CD14-positive monocyte (primary cell): Measurements from ENCODE around the gene ZNF146. TPM values are rescaled to one million over a fixed set of nuclear protein-coding genes. Genes with fewer than 3 reads are reported as not detected.

Source experiments
- DNase-seq, 3 donors: peaks; one replicate each; pipeline ENCODE4 v3.0.0-alpha.2; 2011 to 2022
- H2AFZ ChIP-seq: 2 replicates; pipeline ENCODE4 v1.6.0; 2012; ENCODE audit warnings: mild to moderate bottlenecking, low read depth, low read length, inconsistent platforms; ENCODE audit not compliant: insufficient read depth, poor library complexity, severe bottlenecking
- H3K27ac ChIP-seq, 2 donors: 1 replicate in 1 of 2; 2 replicates in 1 of 2; pipeline ENCODE4 v1.5.1; 2012 to 2013; ENCODE audit warnings: low read length in 2 of 2, control low read depth in 1 of 2, inconsistent platforms in 1 of 2, low read depth in 1 of 2, mild to moderate bottlenecking in 1 of 2
- H3K27me3 ChIP-seq, 2 donors: one replicate each; pipeline versions ENCODE4 v1.6.0 to v1.6.1; 2011 to 2013; ENCODE audit warnings: low read length in 2 of 2; ENCODE audit not compliant: control insufficient read depth in 2 of 2, insufficient read depth in 2 of 2
- H3K36me3 ChIP-seq, 2 donors: replicated peaks in 1 of 2; 1 replicate in 1 of 2; 2 replicates in 1 of 2; pipeline versions ENCODE4 v1.5.1 to v1.6.1; 2012 to 2013; ENCODE audit warnings: low read length in 2 of 2, control low read depth in 1 of 2, inconsistent platforms in 1 of 2, mild to moderate bottlenecking in 1 of 2; ENCODE audit not compliant: insufficient read depth in 2 of 2, control insufficient read depth in 1 of 2
- H3K4me1 ChIP-seq, 2 donors: 1 replicate in 1 of 2; 2 replicates in 1 of 2; pipeline versions ENCODE4 v1.5.1 to v1.6.1; 2012 to 2013; ENCODE audit warnings: low read length in 2 of 2, control low read depth in 1 of 2, inconsistent platforms in 1 of 2, mild to moderate bottlenecking in 1 of 2, moderate library complexity in 1 of 2; ENCODE audit not compliant: insufficient read depth in 2 of 2, control insufficient read depth in 1 of 2
- H3K4me2 ChIP-seq: replicated peaks from 2 replicates; pipeline ENCODE3; 2012; ENCODE audit warnings: low read length, moderate library complexity, mild to moderate bottlenecking; ENCODE audit not compliant: poor library complexity, severe bottlenecking; ENCODE audit errors: extremely low read depth
- H3K4me3 ChIP-seq, 3 experiments: fragments of 200-600 bp in 1 of 3; sonication (generic) in 1 of 3; replicated peaks in 1 of 3; 1 replicate in 2 of 3; 2 replicates in 1 of 3; pipeline ENCODE4 v1.5.1; 2011 to 2013; ENCODE audit warnings: low read length in 3 of 3, mild to moderate bottlenecking in 3 of 3, control low read depth in 2 of 3, low read depth in 2 of 3, inconsistent platforms in 1 of 3, moderate library complexity in 1 of 3
- H3K79me2 ChIP-seq: 2 replicates; pipeline ENCODE4 v1.6.0; 2012; ENCODE audit warnings: mild to moderate bottlenecking, control low read depth, inconsistent platforms, low read length, moderate library complexity; ENCODE audit not compliant: insufficient read depth
- H3K9ac ChIP-seq: 2 replicates; pipeline ENCODE4 v1.6.0; 2017; ENCODE audit warnings: low read length, mild to moderate bottlenecking; ENCODE audit not compliant: insufficient read depth, poor library complexity, severe bottlenecking
- H3K9me3 ChIP-seq, 2 donors: replicated peaks in 1 of 2; 1 replicate in 1 of 2; 2 replicates in 1 of 2; pipeline versions ENCODE4 v1.5.1 to v1.6.1; 2012 to 2013; ENCODE audit warnings: low read length in 2 of 2, control low read depth in 1 of 2; ENCODE audit not compliant: control insufficient read depth in 1 of 2, insufficient read depth in 1 of 2
- H4K20me1 ChIP-seq: 2 replicates; pipeline ENCODE4 v1.6.0; 2012; ENCODE audit warnings: mild to moderate bottlenecking, low read length, control low read depth, moderate library complexity; ENCODE audit not compliant: insufficient read depth
- H3K27ac Mint-ChIP-seq, 7 donors: one replicate each; pipeline ENCODE4 v1.8.0; 2020; ENCODE audit warnings: mild to moderate bottlenecking in 7 of 7, mixed read lengths in 7 of 7, moderate library complexity in 6 of 7, inconsistent platforms in 2 of 7
- H3K27me3 Mint-ChIP-seq, 3 donors: one replicate each; pipeline ENCODE4 v1.8.0; 2021 to 2022; ENCODE audit warnings: low read depth in 3 of 3, mild to moderate bottlenecking in 3 of 3, mixed read lengths in 3 of 3, moderate library complexity in 3 of 3, inconsistent platforms in 1 of 3
- H3K36me3 Mint-ChIP-seq, 2 donors: one replicate each; pipeline ENCODE4 v1.8.0; 2020; ENCODE audit warnings: mixed read lengths in 2 of 2, inconsistent platforms in 1 of 2, mild to moderate bottlenecking in 1 of 2
- H3K4me1 Mint-ChIP-seq: one replicate; pipeline ENCODE4 v1.8.0; 2020; ENCODE audit warnings: mild to moderate bottlenecking, mixed read lengths
- H3K4me3 Mint-ChIP-seq, 2 donors: one replicate each; pipeline ENCODE4 v1.8.0; 2020; ENCODE audit warnings: mild to moderate bottlenecking in 2 of 2, mixed read lengths in 2 of 2, moderate library complexity in 1 of 2
- H3K9me3 Mint-ChIP-seq, 7 donors: one replicate each; pipeline ENCODE4 v1.8.0; 2020 to 2022; ENCODE audit warnings: mixed read lengths in 7 of 7, mild to moderate bottlenecking in 6 of 7, moderate library complexity in 6 of 7, inconsistent platforms in 2 of 7
- WGBS: methylation state at CpG from one replicate; pipeline ENCODE4 v1.1.5; 2013; ENCODE audit warnings: missing lambda C conversion rate; ENCODE audit not compliant: insufficient coverage; 5-methylcytosine and 5-hydroxymethylcytosine counted together
- intact Hi-C, 2 donors: fragments of 100-400 bp; cut with micrococcal nuclease; formaldehyde crosslinking; loops; one replicate each; pipeline versions ENCODE4 v1.15.0 to v1.15.1; 2023
- polyA plus RNA-seq, 3 donors: library from polyadenylated mRNA; depleted of rRNA in 1 of 3; unstranded in 2 of 3; stranded (reverse) in 1 of 3; fragments of 300-500 nt in 2 of 3; fragments of >200 nt in 1 of 3; fragmentation: Illumina TruSeq in 2 of 3; gene quantifications; 1 replicate in 2 of 3; 2 replicates in 1 of 3; pipeline ENCODE4 v1.2.3, GENCODE V29; 2012 to 2021
- TF ChIP-seq, protein P1 (sequence below): fragments of 200-600 bp; IDR thresholded peaks from one replicate; pipeline ENCODE4 v1.8.0; 2022; ENCODE audit warnings: antibody characterized with exemption, mild to moderate bottlenecking

The ZNF146 gene
- polyA plus RNA-seq, 3 donors = 12.2 to 26.5 (median 15.8) TPM

DNA sequence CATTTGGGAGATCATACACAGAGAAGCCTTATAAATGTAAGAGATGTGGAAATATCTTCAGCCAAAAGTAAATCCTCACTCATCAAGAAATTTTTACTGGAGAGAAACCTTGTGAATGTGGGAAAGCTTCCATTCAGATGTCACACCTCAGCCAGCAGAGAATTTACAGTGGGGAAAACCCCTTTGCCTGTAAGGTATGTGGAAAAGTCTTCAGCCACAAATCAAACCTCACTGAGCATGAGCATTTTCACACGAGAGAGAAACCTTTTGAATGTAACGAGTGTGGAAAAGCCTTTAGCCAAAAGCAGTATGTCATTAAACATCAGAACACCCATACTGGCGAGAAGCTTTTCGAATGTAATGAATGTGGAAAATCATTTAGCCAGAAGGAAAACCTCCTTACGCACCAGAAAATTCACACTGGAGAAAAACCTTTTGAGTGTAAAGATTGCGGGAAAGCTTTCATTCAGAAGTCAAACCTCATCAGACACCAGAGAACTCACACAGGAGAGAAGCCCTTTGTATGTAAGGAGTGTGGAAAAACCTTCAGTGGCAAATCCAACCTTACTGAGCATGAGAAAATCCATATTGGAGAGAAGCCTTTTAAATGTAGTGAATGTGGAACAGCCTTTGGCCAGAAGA lies 21.5 kb downstream of the ZNF146 start:
- H3K4me3 ChIP-seq = peak overlapping the region in 1 of 3 experiments; percentile 52
- H3K27ac ChIP-seq = no peak overlapping the region
- H3K9me3 ChIP-seq = peaks cover 73 to 100% of the 10 kb centered on the region in 2 donors
- no peaks in the 10 kb centered on the region for H4K20me1 ChIP-seq
- WGBS = no CpG with 5 or more reads among the region's 6 CpGs
- H3K36me3 Mint-ChIP-seq = peaks cover 53 to 71% of the 10 kb centered on the region in 2 donors
- H3K27me3 ChIP-seq = no peaks in the 10 kb centered on the region
- H3K4me3 Mint-ChIP-seq = no peak overlapping the region
- no peaks in the 10 kb centered on the region for H3K79me2 ChIP-seq
- H3K4me1 Mint-ChIP-seq = no peaks in the 10 kb centered on the region
- no peaks in the 10 kb centered on the region for H3K4me1 ChIP-seq
- intact Hi-C loops = no loop called here
- H3K9ac ChIP-seq = no peak overlapping the region
- H3K4me2 ChIP-seq = no peak overlapping the region
- DNase-seq = no peak
- no peak overlapping the region for H3K27ac Mint-ChIP-seq
- peaks cover 61 to 69% of the 10 kb centered on the region in 2 donors for H3K36me3 ChIP-seq
- H2AFZ ChIP-seq = no peak overlapping the region
- peaks cover 0 to 2% (median under 1%) of the 10 kb centered on the region in 3 donors for H3K27me3 Mint-ChIP-seq
- TF ChIP-seq, protein P1, sequence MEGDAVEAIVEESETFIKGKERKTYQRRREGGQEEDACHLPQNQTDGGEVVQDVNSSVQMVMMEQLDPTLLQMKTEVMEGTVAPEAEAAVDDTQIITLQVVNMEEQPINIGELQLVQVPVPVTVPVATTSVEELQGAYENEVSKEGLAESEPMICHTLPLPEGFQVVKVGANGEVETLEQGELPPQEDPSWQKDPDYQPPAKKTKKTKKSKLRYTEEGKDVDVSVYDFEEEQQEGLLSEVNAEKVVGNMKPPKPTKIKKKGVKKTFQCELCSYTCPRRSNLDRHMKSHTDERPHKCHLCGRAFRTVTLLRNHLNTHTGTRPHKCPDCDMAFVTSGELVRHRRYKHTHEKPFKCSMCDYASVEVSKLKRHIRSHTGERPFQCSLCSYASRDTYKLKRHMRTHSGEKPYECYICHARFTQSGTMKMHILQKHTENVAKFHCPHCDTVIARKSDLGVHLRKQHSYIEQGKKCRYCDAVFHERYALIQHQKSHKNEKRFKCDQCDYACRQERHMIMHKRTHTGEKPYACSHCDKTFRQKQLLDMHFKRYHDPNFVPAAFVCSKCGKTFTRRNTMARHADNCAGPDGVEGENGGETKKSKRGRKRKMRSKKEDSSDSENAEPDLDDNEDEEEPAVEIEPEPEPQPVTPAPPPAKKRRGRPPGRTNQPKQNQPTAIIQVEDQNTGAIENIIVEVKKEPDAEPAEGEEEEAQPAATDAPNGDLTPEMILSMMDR = no peak
- peaks cover 55 to 98% (median 92%) of the 10 kb centered on the region in 7 donors for H3K9me3 Mint-ChIP-seq

DNA sequence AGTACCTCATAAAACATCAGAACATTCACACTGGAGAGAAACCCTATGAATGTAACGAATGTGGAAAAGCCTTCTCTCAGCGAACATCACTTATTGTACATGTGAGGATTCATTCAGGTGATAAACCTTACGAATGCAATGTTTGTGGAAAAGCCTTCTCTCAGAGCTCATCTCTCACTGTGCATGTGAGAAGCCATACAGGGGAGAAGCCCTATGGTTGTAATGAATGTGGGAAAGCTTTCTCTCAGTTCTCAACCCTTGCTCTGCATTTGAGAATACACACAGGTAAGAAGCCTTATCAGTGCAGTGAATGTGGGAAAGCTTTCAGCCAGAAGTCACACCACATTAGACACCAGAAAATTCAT lies 22.0 kb downstream of the ZNF146 start:
- Mint-ChIP-seq H3K36me3 (peaks cover 49 to 66% of the 10 kb centered on the region in 2 donors), H3K4me3 (no peak overlapping the region), H3K27ac (no peak overlapping the region), H3K27me3 (peaks cover 0 to 3% (median 2%) of the 10 kb centered on the region in 3 donors), H3K4me1 (no peaks in the 10 kb centered on the region), H3K9me3 (peaks cover 54 to 98% (median 92%) of the 10 kb centered on the region in 7 donors)
- intact Hi-C loops = no loop called here
- DNase-seq = no peak
- Histone ChIP-seq H3K4me1 (no peaks in the 10 kb centered on the region), H2AFZ (no peak overlapping the region), H3K9me3 (peaks cover 72 to 100% of the 10 kb centered on the region in 2 donors), H3K27me3 (no peaks in the 10 kb centered on the region), H3K4me3 (peak overlapping the region in 1 of 3 experiments; percentile 52), H4K20me1 (no peaks in the 10 kb centered on the region), H3K36me3 (peaks cover 56 to 64% of the 10 kb centered on the region in 2 donors), H3K4me2 (no peak overlapping the region), H3K79me2 (no peaks in the 10 kb centered on the region), H3K27ac (no peak overlapping the region), H3K9ac (no peak overlapping the region)
- no CpG with 5 or more reads among the region's 3 CpGs for WGBS
- TF ChIP-seq, protein P1 = no peak
